DMS153 treated with DMSO at 0.1 percent for 48 hours (cell line): ENCODE results near the gene ARHGAP31.

Experiments used
- DNase-seq: peaks from one replicate; lab custom pipeline; 2025; ENCODE audit not compliant: unreplicated experiment; lab: John Stamatoyannopoulos, UW

ARHGAP31 gene

GRCh38 chr3:119376758-119377157, 82.6 kb downstream of the ARHGAP31 start:
- DNase-seq: no peak

GRCh38 chr3:119378259-119378803, 84.1 kb downstream of the ARHGAP31 start:
- DNase-seq: no peak

- no peak for DNase-seq
Observed at GRCh38 chr3:119380697-119381096, 86.5 kb downstream of the ARHGAP31 start.

- no peak for DNase-seq
Observed at GRCh38 chr3:119382134-119382533, 88.0 kb downstream of the ARHGAP31 start.

GRCh38 chr3:119388577-119388976, 94.4 kb downstream of the ARHGAP31 start:
- no peak for DNase-seq

GRCh38 chr3:119395923-119396358, 101.8 kb downstream of the ARHGAP31 start:
- no peak for DNase-seq

GRCh38 chr3:119396870-119397269, 102.7 kb downstream of the ARHGAP31 start:
- DNase-seq: no peak

GRCh38 chr3:119400466-119400865, 106.3 kb downstream of the ARHGAP31 start:
- no peak for DNase-seq

GRCh38 chr3:119401069-119401468, 106.9 kb downstream of the ARHGAP31 start:
- DNase-seq: no peak

- DNase-seq: no peak
Observed at GRCh38 chr3:119401503-119402440, 107.6 kb downstream of the ARHGAP31 start.

GRCh38 chr3:119402791-119403190, 108.6 kb downstream of the ARHGAP31 start:
- DNase-seq: no peak

GRCh38 chr3:119403201-119403600, 109.0 kb downstream of the ARHGAP31 start:
- DNase-seq: no peak

GRCh38 chr3:119405315-119405714, 111.1 kb downstream of the ARHGAP31 start:
- DNase-seq: no peak

GRCh38 chr3:119408243-119408950, 114.2 kb downstream of the ARHGAP31 start:
- no peak for DNase-seq

GRCh38 chr3:119409844-119410243, 115.7 kb downstream of the ARHGAP31 start:
- no peak for DNase-seq

GRCh38 chr3:119413603-119414280, 119.6 kb downstream of the ARHGAP31 start:
- no peak for DNase-seq

GRCh38 chr3:119416873-119417272, 122.7 kb downstream of the ARHGAP31 start:
- no peak for DNase-seq

GRCh38 chr3:119417771-119418512, 123.8 kb downstream of the ARHGAP31 start:
- DNase-seq: no peak

- no peak for DNase-seq
Observed at GRCh38 chr3:119418641-119419040, 124.5 kb downstream of the ARHGAP31 start.

GRCh38 chr3:119420196-119420595, 126.0 kb downstream of the ARHGAP31 start:
- no peak for DNase-seq
